Stimulated activated CD8-positive, alpha-beta memory T cell treated with anti-CD3 and anti-CD28 coated beads, Interleukin-4, amount 100 ng/mL, for 48 hours (primary cell): ENCODE measurements around the gene DUS1L.
A peak's percentile ranks its signal among the peaks of the same experiment; 100 is the strongest.

Source experiments
- DNase-seq: peaks from one replicate; pipeline ENCODE4 v3.0.0-alpha.2; 2020

Gene DUS1L

GRCh38 chr17:82065638-82066303 lies at the start of gene DUS1L:
DUS1L (minus strand) TSS chr17:82065804; CDS start chr17:82065059, 745 bp downstream.
- DNase-seq = peak; percentile 83

GRCh38 chr17:82114872-82115271 lies 49.3 kb upstream of the DUS1L start:
- DNase-seq = no peak

- DNase-seq = no peak
These were observed 48.8 kb upstream of the DUS1L start for GRCh38 chr17:82114447-82114846.

GRCh38 chr17:82113941-82114340 lies 48.3 kb upstream of the DUS1L start:
- no peak for DNase-seq

- DNase-seq = no peak
These were observed 47.8 kb upstream of the DUS1L start for GRCh38 chr17:82113422-82113821.

- no peak for DNase-seq
These were observed 47.3 kb upstream of the DUS1L start for GRCh38 chr17:82112914-82113311.

- DNase-seq = no peak
These were observed 46.7 kb upstream of the DUS1L start for GRCh38 chr17:82112181-82112913.

GRCh38 chr17:82110298-82110697 lies 44.7 kb upstream of the DUS1L start:
- no peak for DNase-seq

- no peak for DNase-seq
These were observed 43.4 kb upstream of the DUS1L start for GRCh38 chr17:82108961-82109475.

GRCh38 chr17:82108496-82108945 lies 42.9 kb upstream of the DUS1L start:
- DNase-seq = no peak

GRCh38 chr17:82108038-82108437 lies 42.4 kb upstream of the DUS1L start:
- DNase-seq = no peak

GRCh38 chr17:82107341-82107860 lies 41.8 kb upstream of the DUS1L start:
- DNase-seq = no peak

- DNase-seq = no peak
These were observed 41.2 kb upstream of the DUS1L start for GRCh38 chr17:82106688-82107305.

GRCh38 chr17:82105882-82106687 lies 40.5 kb upstream of the DUS1L start:
- DNase-seq = peak; percentile 79

- no peak for DNase-seq
These were observed 39.8 kb upstream of the DUS1L start for GRCh38 chr17:82105417-82105881.

- no peak for DNase-seq
These were observed 39.3 kb upstream of the DUS1L start for GRCh38 chr17:82104797-82105416.

GRCh38 chr17:82103553-82104451 lies 38.2 kb upstream of the DUS1L start:
- no peak for DNase-seq

GRCh38 chr17:82101767-82102679 lies 36.4 kb upstream of the DUS1L start:
- DNase-seq = no peak

- no peak for DNase-seq
These were observed 35.7 kb upstream of the DUS1L start for GRCh38 chr17:82101301-82101715.
